MM.1S (cell line): Measurements from ENCODE around the gene SDHA.

Experiments
- CTCF ChIP-seq: fragments of 300-600 bp; sonication (generic); IDR thresholded peaks from 2 replicates; pipeline ENCODE4 v1.5.1; 2016; ENCODE audit warnings: antibody characterized with exemption, low read length, mixed read lengths
- EZH2 ChIP-seq: fragments of 300-600 bp; sonication (generic); optimal IDR thresholded peaks from 2 replicates; pipeline ENCODE3; 2017; ENCODE audit warnings: low read depth, mild to moderate bottlenecking, antibody characterized with exemption, low read length, mixed read lengths

- TF ChIP-seq CTCF (no peak), EZH2 (no peak)
Measured at GRCh38 chr5:195401-196160, 22.5 kb upstream of the SDHA start.
